SK-N-SH (cell line): ENCODE data around the gene ILDR1. TPM values are rescaled to one million over a fixed set of nuclear protein-coding genes. Genes with fewer than 3 reads are reported as not detected.

ENCODE experiments used
- CTCF ChIA-PET: fragments of 300-600, 350-600 bp; formaldehyde crosslinking; extraction: SDS; loops from one replicate; lab custom pipeline; 2021; lab: Yijun Ruan, JAX
- POLR2A ChIA-PET: fragments of 350-600 bp; sonication (Branson Sonifier 250); formaldehyde crosslinking; extraction: SDS; loops from one replicate; lab custom pipeline; 2020; ENCODE audit warnings: antibody characterized with exemption, inconsistent platforms; lab: Yijun Ruan, JAX
- DNase-seq: peaks from one replicate; pipeline ENCODE4 v3.0.0; 2012
- H2AFZ ChIP-seq: fragments of 200-600 bp; sonication (generic); 2 replicates; pipeline ENCODE4 v1.8.1; 2016; ENCODE audit warnings: antibody characterized with exemption, mild to moderate bottlenecking, low read depth
- H3F3A ChIP-seq: fragments of 200-600 bp; sonication (generic); replicated peaks from 2 replicates; pipeline ENCODE3; 2016; ENCODE audit warnings: antibody characterized with exemption, mild to moderate bottlenecking; ENCODE audit not compliant: insufficient read depth
- H3K27ac ChIP-seq, 2 experiments: fragments of 200-500 bp in 1 of 2; fragments of 200-600 bp in 1 of 2; sonication (Bioruptor generic) in 1 of 2; sonication (generic), shearing (Covaris generic) in 1 of 2; 2 replicates each; pipeline versions ENCODE4 v1.5.1 to v1.6.1; 2014 to 2016; ENCODE audit warnings: low read depth in 2 of 2, inconsistent platforms in 1 of 2, low read length in 1 of 2, mild to moderate bottlenecking in 1 of 2, mixed read lengths in 1 of 2
- H3K27me3 ChIP-seq: fragments of 200-600 bp; sonication (generic), shearing (Covaris generic); 2 replicates; pipeline ENCODE4 v1.6.1; 2016; ENCODE audit warnings: mixed run types; ENCODE audit not compliant: insufficient read depth
- H3K36me3 ChIP-seq, 2 experiments: fragments of 200-500 bp in 1 of 2; fragments of 200-600 bp in 1 of 2; sonication (Bioruptor generic) in 1 of 2; sonication (generic) in 1 of 2; replicated peaks in 1 of 2; 2 replicates each; pipeline versions ENCODE3 to v1.5.1; 2014 to 2016; ENCODE audit warnings: low read length in 1 of 2, mild to moderate bottlenecking in 1 of 2; ENCODE audit not compliant: insufficient read depth in 2 of 2, control insufficient read depth in 1 of 2
- H3K4me1 ChIP-seq, 2 experiments: fragments of 200-500 bp in 1 of 2; fragments of 200-600 bp in 1 of 2; sonication (Bioruptor generic) in 1 of 2; sonication (generic), shearing (Covaris generic) in 1 of 2; 2 replicates each; pipeline versions ENCODE4 v1.5.1 to v1.6.1; 2014 to 2016; ENCODE audit warnings: low read depth in 1 of 2, low read length in 1 of 2, mixed run types in 1 of 2; ENCODE audit not compliant: insufficient read depth in 2 of 2, control insufficient read depth in 1 of 2
- H3K4me2 ChIP-seq: fragments of 200-600 bp; sonication (generic), shearing (Covaris generic); 2 replicates; pipeline ENCODE4 v1.6.1; 2017; ENCODE audit warnings: mixed run types
- H3K4me3 ChIP-seq, 2 experiments: fragments of 200-500 bp in 1 of 2; fragments of 200-600 bp in 1 of 2; sonication (Bioruptor generic) in 1 of 2; sonication (generic), shearing (Covaris generic) in 1 of 2; 2 replicates each; pipeline versions ENCODE4 v1.5.1 to v1.8.1; 2014 to 2016; ENCODE audit warnings: low read depth in 2 of 2, inconsistent platforms in 1 of 2, low read length in 1 of 2, mild to moderate bottlenecking in 1 of 2, mixed read lengths in 1 of 2, moderate library complexity in 1 of 2
- H3K79me2 ChIP-seq: fragments of 200-600 bp; sonication (generic); 2 replicates; pipeline ENCODE4 v1.8.1; 2017; ENCODE audit warnings: mild to moderate bottlenecking; ENCODE audit not compliant: insufficient read depth
- H3K9ac ChIP-seq: fragments of 200-600 bp; sonication (generic); 2 replicates; pipeline ENCODE4 v1.6.1; 2017; ENCODE audit warnings: mixed run types
- H3K9me2 ChIP-seq: fragments of 200-600 bp; sonication (generic); 2 replicates; pipeline ENCODE4 v1.6.1; 2017; ENCODE audit warnings: mixed run types
- H3K9me3 ChIP-seq: fragments of 200-600 bp; sonication (generic); 2 replicates; pipeline ENCODE4 v1.6.1; 2017; ENCODE audit warnings: mixed run types, mild to moderate bottlenecking, moderate library complexity
- H4K20me1 ChIP-seq: fragments of 200-600 bp; sonication (generic); 2 replicates; pipeline ENCODE4 v1.6.1; 2017; ENCODE audit warnings: mild to moderate bottlenecking, mixed run types; ENCODE audit not compliant: insufficient read depth
- EP300 ChIP-seq, 2 experiments: IDR thresholded peaks; 2 replicates each; pipeline versions ENCODE4 v1.4.0 to v1.6.1; 2012; ENCODE audit warnings: borderline replicate concordance in 1 of 2, low read depth in 1 of 2, low read length in 1 of 2
- FOXJ3 ChIP-seq: sonication (generic); formaldehyde crosslinking; IDR thresholded peaks from 2 replicates; pipeline ENCODE4 v1.5.1; 2020; ENCODE audit warnings: mild to moderate bottlenecking, missing genetic modification reagents
- FOXM1 ChIP-seq: IDR thresholded peaks from 2 replicates; pipeline ENCODE4 v1.4.0; 2012; ENCODE audit warnings: low read depth, mild to moderate bottlenecking
- GABPA ChIP-seq: IDR thresholded peaks from 2 replicates; pipeline ENCODE4 v1.4.0; 2012; ENCODE audit warnings: low read depth, mild to moderate bottlenecking
- MXI1 ChIP-seq: IDR thresholded peaks from 2 replicates; pipeline ENCODE4 v1.6.1; 2012; ENCODE audit warnings: mild to moderate bottlenecking, low read depth, low read length, improper control_type of control experiment
- POLR2AphosphoS5 ChIP-seq: IDR thresholded peaks from 2 replicates; pipeline ENCODE4 v1.6.1; 2012; ENCODE audit warnings: low read depth, low read length
- RCOR1 ChIP-seq: fragments of 150-350 bp; IDR thresholded peaks from 2 replicates; pipeline ENCODE4 v1.6.1; 2017; ENCODE audit warnings: antibody characterized with exemption, low read length
- TCF12 ChIP-seq: IDR thresholded peaks from 2 replicates; pipeline ENCODE4 v1.4.0; 2012
- WGBS: methylation state at CpG from one replicate; pipeline ENCODE4 v1.1.6; 2017; ENCODE audit warnings: low lambda C conversion rate; 5-methylcytosine and 5-hydroxymethylcytosine counted together
- polyA plus RNA-seq, 3 experiments: library from polyadenylated mRNA; depleted of rRNA; stranded (reverse); fragments of >200 nt; gene quantifications; 2 replicates each; pipeline ENCODE4 v1.2.3, GENCODE V29; 2012
- TF ChIP-seq, protein P1 (sequence below): IDR thresholded peaks from 2 replicates; pipeline ENCODE4 v1.4.0; 2012; ENCODE audit warnings: low read depth
- TF ChIP-seq, protein P2 (sequence below): IDR thresholded peaks from 2 replicates; pipeline ENCODE4; 2012
- TF ChIP-seq, protein P3 (sequence below): IDR thresholded peaks from 2 replicates; pipeline ENCODE4 v1.6.1; 2012; ENCODE audit warnings: mild to moderate bottlenecking, low read depth, low read length, moderate library complexity
- TF ChIP-seq, protein P4 (sequence below): fragments of 200-600 bp; sonication (generic); IDR thresholded peaks from 2 replicates; pipeline ENCODE4 v1.6.1; 2017; ENCODE audit warnings: antibody characterized with exemption, mild to moderate bottlenecking, moderate library complexity

The ILDR1 gene
- polyA plus RNA-seq, 1 of the 3 experiments (the other 2 are of a cell fraction) = 0.02 TPM

DNA sequence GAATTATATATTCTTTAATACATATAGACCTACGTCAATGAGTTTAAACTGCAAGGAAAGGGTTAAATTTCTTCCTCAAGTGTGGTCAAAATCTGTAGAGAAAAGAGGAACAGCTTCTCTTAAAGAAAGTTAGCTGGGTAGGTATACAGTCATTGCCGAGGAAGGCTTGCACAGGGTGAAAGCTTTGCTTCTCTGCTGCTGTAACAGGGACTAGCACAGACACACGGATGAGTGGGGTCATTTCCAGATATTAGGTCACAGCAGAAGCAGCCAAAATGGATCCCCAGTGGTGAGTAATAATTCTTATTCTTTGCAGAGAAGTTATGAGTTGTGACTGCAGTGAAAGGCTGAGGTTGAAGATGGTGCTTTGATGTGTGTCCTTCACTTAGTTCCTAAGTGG lies 33.2 kb upstream of the ILDR1 start, which contains the start of gene CD86:
Gene CD86, plus strand, starts transcription at position 148 of the 400 bp plus-strand sequence. Its CDS starts 128 bp downstream, at position 276.
- no peak within 1 kb of the TSS for H2AFZ ChIP-seq
- H3K9ac ChIP-seq = no peak within 1 kb of the TSS
- H3K36me3 ChIP-seq = no peaks in the 10 kb centered on the region
- peaks cover 5% of the 10 kb centered on the region; the same call in 1 of the 2 replicates for H3K27me3 ChIP-seq
- H3K9me2 ChIP-seq = no peaks in the 10 kb centered on the region
- H4K20me1 ChIP-seq = no peaks in the 10 kb centered on the region
- no peaks in the 10 kb centered on the region for H3K4me1 ChIP-seq
- H3K4me3 ChIP-seq = no peak within 1 kb of the TSS
- no peak for DNase-seq
- H3F3A ChIP-seq = no peaks in the 10 kb centered on the region
- ChIA-PET CTCF (no interaction called here), POLR2A (no interaction called here)
- no peak within 1 kb of the TSS for H3K27ac ChIP-seq
- TF ChIP-seq MXI1 = no peak
- TF ChIP-seq, protein P1, sequence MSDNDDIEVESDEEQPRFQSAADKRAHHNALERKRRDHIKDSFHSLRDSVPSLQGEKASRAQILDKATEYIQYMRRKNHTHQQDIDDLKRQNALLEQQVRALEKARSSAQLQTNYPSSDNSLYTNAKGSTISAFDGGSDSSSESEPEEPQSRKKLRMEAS = no peak
- TF ChIP-seq, protein P2, sequence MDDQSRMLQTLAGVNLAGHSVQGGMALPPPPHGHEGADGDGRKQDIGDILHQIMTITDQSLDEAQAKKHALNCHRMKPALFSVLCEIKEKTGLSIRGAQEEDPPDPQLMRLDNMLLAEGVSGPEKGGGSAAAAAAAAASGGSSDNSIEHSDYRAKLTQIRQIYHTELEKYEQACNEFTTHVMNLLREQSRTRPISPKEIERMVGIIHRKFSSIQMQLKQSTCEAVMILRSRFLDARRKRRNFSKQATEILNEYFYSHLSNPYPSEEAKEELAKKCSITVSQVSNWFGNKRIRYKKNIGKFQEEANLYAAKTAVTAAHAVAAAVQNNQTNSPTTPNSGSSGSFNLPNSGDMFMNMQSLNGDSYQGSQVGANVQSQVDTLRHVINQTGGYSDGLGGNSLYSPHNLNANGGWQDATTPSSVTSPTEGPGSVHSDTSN = no peak
- no peak for TF ChIP-seq POLR2AphosphoS5
- no peak for TF ChIP-seq EP300 (IDR thresholded peaks at IDR 0.05; ENCODE audit: borderline replicate concordance in 1 of 2, low read depth in 1 of 2, low read length in 1 of 2)
- TF ChIP-seq, protein P3, sequence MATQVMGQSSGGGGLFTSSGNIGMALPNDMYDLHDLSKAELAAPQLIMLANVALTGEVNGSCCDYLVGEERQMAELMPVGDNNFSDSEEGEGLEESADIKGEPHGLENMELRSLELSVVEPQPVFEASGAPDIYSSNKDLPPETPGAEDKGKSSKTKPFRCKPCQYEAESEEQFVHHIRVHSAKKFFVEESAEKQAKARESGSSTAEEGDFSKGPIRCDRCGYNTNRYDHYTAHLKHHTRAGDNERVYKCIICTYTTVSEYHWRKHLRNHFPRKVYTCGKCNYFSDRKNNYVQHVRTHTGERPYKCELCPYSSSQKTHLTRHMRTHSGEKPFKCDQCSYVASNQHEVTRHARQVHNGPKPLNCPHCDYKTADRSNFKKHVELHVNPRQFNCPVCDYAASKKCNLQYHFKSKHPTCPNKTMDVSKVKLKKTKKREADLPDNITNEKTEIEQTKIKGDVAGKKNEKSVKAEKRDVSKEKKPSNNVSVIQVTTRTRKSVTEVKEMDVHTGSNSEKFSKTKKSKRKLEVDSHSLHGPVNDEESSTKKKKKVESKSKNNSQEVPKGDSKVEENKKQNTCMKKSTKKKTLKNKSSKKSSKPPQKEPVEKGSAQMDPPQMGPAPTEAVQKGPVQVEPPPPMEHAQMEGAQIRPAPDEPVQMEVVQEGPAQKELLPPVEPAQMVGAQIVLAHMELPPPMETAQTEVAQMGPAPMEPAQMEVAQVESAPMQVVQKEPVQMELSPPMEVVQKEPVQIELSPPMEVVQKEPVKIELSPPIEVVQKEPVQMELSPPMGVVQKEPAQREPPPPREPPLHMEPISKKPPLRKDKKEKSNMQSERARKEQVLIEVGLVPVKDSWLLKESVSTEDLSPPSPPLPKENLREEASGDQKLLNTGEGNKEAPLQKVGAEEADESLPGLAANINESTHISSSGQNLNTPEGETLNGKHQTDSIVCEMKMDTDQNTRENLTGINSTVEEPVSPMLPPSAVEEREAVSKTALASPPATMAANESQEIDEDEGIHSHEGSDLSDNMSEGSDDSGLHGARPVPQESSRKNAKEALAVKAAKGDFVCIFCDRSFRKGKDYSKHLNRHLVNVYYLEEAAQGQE = no peak
- no peak for TF ChIP-seq RCOR1
- no peak for TF ChIP-seq FOXM1
- no peak for TF ChIP-seq GABPA
- no peak for TF ChIP-seq TCF12
- no peak for TF ChIP-seq FOXJ3 (CRISPR knock-in tag)
- TF ChIP-seq, protein P4, sequence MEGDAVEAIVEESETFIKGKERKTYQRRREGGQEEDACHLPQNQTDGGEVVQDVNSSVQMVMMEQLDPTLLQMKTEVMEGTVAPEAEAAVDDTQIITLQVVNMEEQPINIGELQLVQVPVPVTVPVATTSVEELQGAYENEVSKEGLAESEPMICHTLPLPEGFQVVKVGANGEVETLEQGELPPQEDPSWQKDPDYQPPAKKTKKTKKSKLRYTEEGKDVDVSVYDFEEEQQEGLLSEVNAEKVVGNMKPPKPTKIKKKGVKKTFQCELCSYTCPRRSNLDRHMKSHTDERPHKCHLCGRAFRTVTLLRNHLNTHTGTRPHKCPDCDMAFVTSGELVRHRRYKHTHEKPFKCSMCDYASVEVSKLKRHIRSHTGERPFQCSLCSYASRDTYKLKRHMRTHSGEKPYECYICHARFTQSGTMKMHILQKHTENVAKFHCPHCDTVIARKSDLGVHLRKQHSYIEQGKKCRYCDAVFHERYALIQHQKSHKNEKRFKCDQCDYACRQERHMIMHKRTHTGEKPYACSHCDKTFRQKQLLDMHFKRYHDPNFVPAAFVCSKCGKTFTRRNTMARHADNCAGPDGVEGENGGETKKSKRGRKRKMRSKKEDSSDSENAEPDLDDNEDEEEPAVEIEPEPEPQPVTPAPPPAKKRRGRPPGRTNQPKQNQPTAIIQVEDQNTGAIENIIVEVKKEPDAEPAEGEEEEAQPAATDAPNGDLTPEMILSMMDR = no peak
- 4% methylated on average over 3 of the region's 3 CpGs for WGBS
- no peak within 1 kb of the TSS; the same call in 1 of the 2 replicates for H3K4me2 ChIP-seq
- H3K9me3 ChIP-seq = no peaks in the 10 kb centered on the region
- H3K79me2 ChIP-seq = no peaks in the 10 kb centered on the region
